GM23338 (cell line): Measurements from ENCODE around the gene NDUFA13. TPM values are rescaled to one million over a fixed set of nuclear protein-coding genes. Genes with fewer than 3 reads are reported as not detected.

Experiments
- ATAC-seq: fragments of 200-7000 bp; cut with Tn5 transposase; 3 replicates; pipeline ENCODE4 v1.9.1; 2020
- DNase-seq: peaks from one replicate; pipeline ENCODE4 v3.0.0-alpha.2; 2015; ENCODE audit warnings: low spot score
- H2AFZ ChIP-seq: fragments of 200-600 bp; sonication (generic); 2 replicates; pipeline ENCODE4 v1.8.0; 2016; ENCODE audit warnings: antibody characterized with exemption, mild to moderate bottlenecking, moderate library complexity
- H3F3A ChIP-seq: fragments of 200-600 bp; sonication (generic); replicated peaks from 2 replicates; pipeline ENCODE4 v1.8.0; 2017; ENCODE audit warnings: antibody characterized with exemption, mixed run types, low read depth
- H3K27ac ChIP-seq: fragments of 200-600 bp; sonication (generic); 2 replicates; pipeline ENCODE4 v1.6.1; 2016; ENCODE audit warnings: low read depth
- H3K27me3 ChIP-seq: fragments of 200-600 bp; sonication (generic); 2 replicates; pipeline ENCODE4 v1.8.0; 2016; ENCODE audit warnings: mild to moderate bottlenecking, mixed run types, moderate library complexity; ENCODE audit not compliant: insufficient read depth
- H3K36me3 ChIP-seq: fragments of 200-600 bp; sonication (generic); 2 replicates; pipeline ENCODE4 v1.8.0; 2016; ENCODE audit warnings: mild to moderate bottlenecking; ENCODE audit not compliant: insufficient read depth
- H3K4me1 ChIP-seq: fragments of 200-600 bp; sonication (generic); 2 replicates; pipeline ENCODE4 v1.8.0; 2016; ENCODE audit warnings: mild to moderate bottlenecking, moderate library complexity; ENCODE audit not compliant: insufficient read depth
- H3K4me2 ChIP-seq: fragments of 200-600 bp; sonication (generic); 2 replicates; pipeline ENCODE4 v1.7.1; 2017; ENCODE audit warnings: mixed run types
- H3K4me3 ChIP-seq: fragments of 200-600 bp; sonication (generic); 2 replicates; pipeline ENCODE4 v1.6.1; 2016; ENCODE audit warnings: mixed run types
- H3K79me2 ChIP-seq: fragments of 200-600 bp; sonication (generic); replicated peaks from 2 replicates; pipeline ENCODE4 v1.8.0; 2017; ENCODE audit warnings: mild to moderate bottlenecking; ENCODE audit not compliant: insufficient read depth
- H3K9me2 ChIP-seq: fragments of 200-600 bp; sonication (generic); 2 replicates; pipeline ENCODE4 v1.8.0; 2017; ENCODE audit not compliant: insufficient read depth
- H4K20me1 ChIP-seq: fragments of 200-600 bp; sonication (generic); replicated peaks from 2 replicates; pipeline ENCODE4 v1.8.0; 2017; ENCODE audit warnings: mild to moderate bottlenecking; ENCODE audit not compliant: insufficient read depth
- H3K27ac Mint-ChIP-seq: 2 replicates; pipeline ENCODE4 v1.8.0; 2020; ENCODE audit warnings: inconsistent platforms, mild to moderate bottlenecking, moderate library complexity, mixed read lengths
- H3K27me3 Mint-ChIP-seq: 3 replicates; pipeline ENCODE4 v1.8.0; 2022; ENCODE audit warnings: low read depth, mild to moderate bottlenecking, moderate library complexity, mixed read lengths, inconsistent platforms; ENCODE audit not compliant: insufficient read depth, poor library complexity
- H3K36me3 Mint-ChIP-seq: 3 replicates; pipeline ENCODE4 v1.8.0; 2021; ENCODE audit warnings: low read depth, mild to moderate bottlenecking, inconsistent platforms, moderate library complexity, mixed read lengths
- H3K4me1 Mint-ChIP-seq: 3 replicates; pipeline ENCODE4 v1.8.0; 2020; ENCODE audit warnings: mild to moderate bottlenecking, inconsistent platforms, mixed read lengths
- H3K4me3 Mint-ChIP-seq: 3 replicates; pipeline ENCODE4 v1.8.0; 2021; ENCODE audit warnings: moderate library complexity, mild to moderate bottlenecking, inconsistent platforms, mixed read lengths
- H3K9me3 Mint-ChIP-seq: 3 replicates; pipeline ENCODE4 v1.8.0; 2020; ENCODE audit warnings: moderate library complexity, mild to moderate bottlenecking, inconsistent platforms, mixed read lengths
- CREB1 ChIP-seq: fragments of 250-450 bp; sonication (Bioruptor Pico); IDR thresholded peaks from 2 replicates; pipeline ENCODE4 v1.5.0; 2020; ENCODE audit warnings: low read depth, mild to moderate bottlenecking, moderate library complexity
- EZH2phosphoT487 ChIP-seq: fragments of 200-600 bp; sonication (generic); IDR thresholded peaks from one replicate; pipeline ENCODE4 v1.8.1; 2018; ENCODE audit warnings: antibody characterized with exemption; ENCODE audit not compliant: unreplicated experiment
- JUNB ChIP-seq: IDR thresholded peaks from one replicate; pipeline ENCODE4 v1.6.1; 2016; ENCODE audit warnings: antibody characterized with exemption; ENCODE audit not compliant: unreplicated experiment
- NANOG ChIP-seq: IDR thresholded peaks from 2 replicates; pipeline ENCODE4 v1.6.1; 2016; ENCODE audit warnings: antibody characterized with exemption, borderline replicate concordance
- POLR2AphosphoS5 ChIP-seq: IDR thresholded peaks from 2 replicates; pipeline ENCODE4 v1.6.1; 2016; ENCODE audit warnings: antibody characterized with exemption, low read depth
- STAT1 ChIP-seq: IDR thresholded peaks from one replicate; pipeline ENCODE4 v1.6.1; 2016; ENCODE audit warnings: antibody characterized with exemption; ENCODE audit not compliant: unreplicated experiment
- ZNF114 ChIP-seq: fragments of 250-450 bp; sonication (Bioruptor Pico); IDR thresholded peaks from 2 replicates; pipeline ENCODE4 v1.5.0; 2020; ENCODE audit warnings: mild to moderate bottlenecking, moderate library complexity
- ZNF331 ChIP-seq: fragments of 250-450 bp; sonication (Bioruptor Pico); IDR thresholded peaks from 2 replicates; pipeline ENCODE4 v1.5.0; 2020; ENCODE audit warnings: low read depth, mild to moderate bottlenecking, moderate library complexity
- polyA plus RNA-seq: library from polyadenylated mRNA; unstranded; fragments of >200 nt; fragmentation: Nextera tagmentation; extraction: Ambion mirVana; gene quantifications from 2 replicates; pipeline ENCODE4 v1.2.1, GENCODE V29; 2016
- total RNA-seq: library from RNA; depleted of rRNA; stranded (reverse); fragments of >200 nt; shearing (Covaris generic); gene quantifications from 2 replicates; pipeline ENCODE4 v1.2.3, GENCODE V29; 2014
- TF ChIP-seq, protein P1 (sequence below), 2 experiments: fragments of 200-600 bp in 1 of 2; sonication (generic) in 1 of 2; conservative IDR thresholded peaks; 2 replicates each; pipeline versions ENCODE4 v1.5.1 to v1.6.1; 2016 to 2017; ENCODE audit warnings: antibody characterized with exemption in 2 of 2, low read depth in 2 of 2, mild to moderate bottlenecking in 2 of 2, moderate library complexity in 1 of 2
- TF ChIP-seq, protein P2 (sequence below): IDR thresholded peaks from one replicate; pipeline ENCODE4 v1.6.1; 2018; ENCODE audit warnings: antibody characterized with exemption; ENCODE audit not compliant: unreplicated experiment
- TF ChIP-seq, protein P3 (sequence below): IDR thresholded peaks from 2 replicates; pipeline ENCODE4 v1.6.1; 2016; ENCODE audit warnings: antibody characterized with exemption

NDUFA13 gene
- total and polyA plus RNA-seq, 2 experiments from 2014 or later: 143 to 598 TPM

DNA sequence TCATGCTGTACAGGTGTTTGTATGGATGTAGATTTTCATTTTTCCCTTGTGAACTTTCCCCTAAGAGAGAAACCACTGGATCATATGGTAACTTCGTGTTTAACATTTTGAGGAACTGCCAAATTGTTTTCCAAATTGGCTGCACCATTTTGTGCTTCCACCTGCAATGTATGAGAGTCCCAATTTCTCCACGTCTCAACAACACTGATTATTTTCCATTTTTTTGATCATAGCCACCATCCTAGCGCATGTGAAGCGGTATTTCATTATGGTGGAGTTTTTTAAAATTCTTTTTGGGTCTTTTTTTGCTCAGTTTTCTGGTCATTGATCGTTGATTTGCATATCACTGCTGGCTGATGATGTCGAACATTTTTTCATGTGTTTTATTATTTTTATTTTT, 5.0 kb downstream of the NDUFA13 start (continued):
- TF ChIP-seq, protein P1, sequence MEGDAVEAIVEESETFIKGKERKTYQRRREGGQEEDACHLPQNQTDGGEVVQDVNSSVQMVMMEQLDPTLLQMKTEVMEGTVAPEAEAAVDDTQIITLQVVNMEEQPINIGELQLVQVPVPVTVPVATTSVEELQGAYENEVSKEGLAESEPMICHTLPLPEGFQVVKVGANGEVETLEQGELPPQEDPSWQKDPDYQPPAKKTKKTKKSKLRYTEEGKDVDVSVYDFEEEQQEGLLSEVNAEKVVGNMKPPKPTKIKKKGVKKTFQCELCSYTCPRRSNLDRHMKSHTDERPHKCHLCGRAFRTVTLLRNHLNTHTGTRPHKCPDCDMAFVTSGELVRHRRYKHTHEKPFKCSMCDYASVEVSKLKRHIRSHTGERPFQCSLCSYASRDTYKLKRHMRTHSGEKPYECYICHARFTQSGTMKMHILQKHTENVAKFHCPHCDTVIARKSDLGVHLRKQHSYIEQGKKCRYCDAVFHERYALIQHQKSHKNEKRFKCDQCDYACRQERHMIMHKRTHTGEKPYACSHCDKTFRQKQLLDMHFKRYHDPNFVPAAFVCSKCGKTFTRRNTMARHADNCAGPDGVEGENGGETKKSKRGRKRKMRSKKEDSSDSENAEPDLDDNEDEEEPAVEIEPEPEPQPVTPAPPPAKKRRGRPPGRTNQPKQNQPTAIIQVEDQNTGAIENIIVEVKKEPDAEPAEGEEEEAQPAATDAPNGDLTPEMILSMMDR (conservative IDR thresholded peaks at IDR 0.05; ENCODE audit: low read depth in 2 of 2): no peak
- TF ChIP-seq EZH2phosphoT487 (no peak), JUNB (no peak), CREB1 (CRISPR knock-in tag) (no peak), NANOG (no peak), STAT1 (no peak), ZNF331 (CRISPR knock-in tag) (no peak), POLR2AphosphoS5 (no peak)
- TF ChIP-seq, protein P2, sequence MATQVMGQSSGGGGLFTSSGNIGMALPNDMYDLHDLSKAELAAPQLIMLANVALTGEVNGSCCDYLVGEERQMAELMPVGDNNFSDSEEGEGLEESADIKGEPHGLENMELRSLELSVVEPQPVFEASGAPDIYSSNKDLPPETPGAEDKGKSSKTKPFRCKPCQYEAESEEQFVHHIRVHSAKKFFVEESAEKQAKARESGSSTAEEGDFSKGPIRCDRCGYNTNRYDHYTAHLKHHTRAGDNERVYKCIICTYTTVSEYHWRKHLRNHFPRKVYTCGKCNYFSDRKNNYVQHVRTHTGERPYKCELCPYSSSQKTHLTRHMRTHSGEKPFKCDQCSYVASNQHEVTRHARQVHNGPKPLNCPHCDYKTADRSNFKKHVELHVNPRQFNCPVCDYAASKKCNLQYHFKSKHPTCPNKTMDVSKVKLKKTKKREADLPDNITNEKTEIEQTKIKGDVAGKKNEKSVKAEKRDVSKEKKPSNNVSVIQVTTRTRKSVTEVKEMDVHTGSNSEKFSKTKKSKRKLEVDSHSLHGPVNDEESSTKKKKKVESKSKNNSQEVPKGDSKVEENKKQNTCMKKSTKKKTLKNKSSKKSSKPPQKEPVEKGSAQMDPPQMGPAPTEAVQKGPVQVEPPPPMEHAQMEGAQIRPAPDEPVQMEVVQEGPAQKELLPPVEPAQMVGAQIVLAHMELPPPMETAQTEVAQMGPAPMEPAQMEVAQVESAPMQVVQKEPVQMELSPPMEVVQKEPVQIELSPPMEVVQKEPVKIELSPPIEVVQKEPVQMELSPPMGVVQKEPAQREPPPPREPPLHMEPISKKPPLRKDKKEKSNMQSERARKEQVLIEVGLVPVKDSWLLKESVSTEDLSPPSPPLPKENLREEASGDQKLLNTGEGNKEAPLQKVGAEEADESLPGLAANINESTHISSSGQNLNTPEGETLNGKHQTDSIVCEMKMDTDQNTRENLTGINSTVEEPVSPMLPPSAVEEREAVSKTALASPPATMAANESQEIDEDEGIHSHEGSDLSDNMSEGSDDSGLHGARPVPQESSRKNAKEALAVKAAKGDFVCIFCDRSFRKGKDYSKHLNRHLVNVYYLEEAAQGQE: no peak

DNA sequence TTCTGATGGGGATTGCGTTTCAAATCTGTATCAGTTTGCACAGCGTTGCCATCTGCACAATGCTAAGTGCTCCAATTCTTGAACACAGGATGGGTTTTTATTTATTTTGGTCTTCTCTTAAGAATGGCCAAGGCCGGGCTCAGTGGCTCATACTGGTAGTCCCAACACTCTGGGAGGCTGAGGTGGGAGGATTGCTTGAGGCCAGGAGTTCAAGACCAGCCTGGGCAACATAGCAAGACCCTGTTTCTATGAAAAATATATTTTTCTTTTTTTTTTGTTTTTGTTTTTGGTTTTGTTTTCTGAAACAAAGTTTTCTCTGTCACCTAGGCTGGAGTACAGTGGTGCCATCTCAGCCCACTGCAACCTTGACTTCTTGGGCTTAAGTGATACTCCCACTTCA, 7.2 kb downstream of the NDUFA13 start:
- Histone ChIP-seq H3K4me3 (no peak overlapping the region), H2AFZ (no peak overlapping the region), H3K4me2 (no peak overlapping the region), H3K27me3 (no peaks in the 10 kb centered on the region), H3K79me2 (peaks cover 71% of the 10 kb centered on the region), H4K20me1 (peaks cover 39% of the 10 kb centered on the region), H3K4me1 (peaks cover 6% of the 10 kb centered on the region; the same call in 1 of the 2 replicates), H3F3A (peaks cover 11% of the 10 kb centered on the region; the same call in 1 of the 2 replicates), H3K9me2 (no peaks in the 10 kb centered on the region), H3K36me3 (peaks cover 9% of the 10 kb centered on the region; the same call in 1 of the 2 replicates), H3K27ac (no peak overlapping the region)
- H3K4me3 Mint-ChIP-seq: no peak overlapping the region
- peaks cover 6% of the 10 kb centered on the region for H3K27me3 Mint-ChIP-seq
- ATAC-seq (no peak), DNase-seq (no peak)
- peaks cover 51% of the 10 kb centered on the region for H3K36me3 Mint-ChIP-seq
- H3K9me3 Mint-ChIP-seq: no peaks in the 10 kb centered on the region; the same call in 2 of the 3 replicates
- H3K27ac Mint-ChIP-seq: no peak overlapping the region
- peaks cover 14% of the 10 kb centered on the region for H3K4me1 Mint-ChIP-seq
- no peak for TF ChIP-seq NANOG
- no peak for TF ChIP-seq STAT1
- no peak for TF ChIP-seq EZH2phosphoT487
- no peak for TF ChIP-seq ZNF331 (CRISPR knock-in tag)
- no peak for TF ChIP-seq CREB1 (CRISPR knock-in tag)
- TF ChIP-seq ZNF114 (CRISPR knock-in tag): no peak
- TF ChIP-seq, protein P3, sequence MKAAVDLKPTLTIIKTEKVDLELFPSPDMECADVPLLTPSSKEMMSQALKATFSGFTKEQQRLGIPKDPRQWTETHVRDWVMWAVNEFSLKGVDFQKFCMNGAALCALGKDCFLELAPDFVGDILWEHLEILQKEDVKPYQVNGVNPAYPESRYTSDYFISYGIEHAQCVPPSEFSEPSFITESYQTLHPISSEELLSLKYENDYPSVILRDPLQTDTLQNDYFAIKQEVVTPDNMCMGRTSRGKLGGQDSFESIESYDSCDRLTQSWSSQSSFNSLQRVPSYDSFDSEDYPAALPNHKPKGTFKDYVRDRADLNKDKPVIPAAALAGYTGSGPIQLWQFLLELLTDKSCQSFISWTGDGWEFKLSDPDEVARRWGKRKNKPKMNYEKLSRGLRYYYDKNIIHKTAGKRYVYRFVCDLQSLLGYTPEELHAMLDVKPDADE: no peak
- TF ChIP-seq POLR2AphosphoS5: no peak
